Heart right ventricle (tissue), 16 donors: ENCODE results near the gene AIF1. TPM values are rescaled to one million over a fixed set of nuclear protein-coding genes. Genes with fewer than 3 reads are reported as not detected.

Source experiments
- ATAC-seq, 8 donors: fragments of 200-7000 bp; cut with Tn5 transposase; one replicate each; pipeline ENCODE4 v1.9.1; 2020; ENCODE audit warnings: mild to moderate bottlenecking in 8 of 8, moderate library complexity in 8 of 8, moderate number of reproducible peaks in 1 of 8
- DNase-seq, 2 donors: peaks; one replicate each; pipeline ENCODE4 v3.0.0-alpha.2; 2020
- H3K27ac ChIP-seq, 10 donors: fragments of 200-600 bp; sonication (generic) in 2 of 10; one replicate each; pipeline versions ENCODE4 v1.5.0 to v1.8.0; 2020 to 2022; ENCODE audit warnings: mild to moderate bottlenecking in 3 of 10
- H3K27me3 ChIP-seq, 7 donors: fragments of 200-600 bp; one replicate each; pipeline ENCODE4 v1.8.0; 2021 to 2022; ENCODE audit warnings: mild to moderate bottlenecking in 2 of 7
- H3K36me3 ChIP-seq, 9 donors: fragments of 200-600 bp; sonication (generic) in 1 of 9; one replicate each; pipeline versions ENCODE4 v1.5.0 to v1.8.0; 2020 to 2022; ENCODE audit warnings: mild to moderate bottlenecking in 2 of 9
- H3K4me1 ChIP-seq, 9 donors: fragments of 200-600 bp; sonication (generic) in 1 of 9; one replicate each; pipeline versions ENCODE4 v1.5.0 to v1.8.0; 2020 to 2022; ENCODE audit warnings: mild to moderate bottlenecking in 4 of 9
- H3K4me3 ChIP-seq, 10 donors: fragments of 200-600 bp; sonication (generic) in 2 of 10; one replicate each; pipeline versions ENCODE4 v1.5.0 to v1.8.0; 2020 to 2022; ENCODE audit warnings: mild to moderate bottlenecking in 7 of 10, moderate library complexity in 2 of 10
- H3K9me3 ChIP-seq, 11 donors: fragments of 200-600 bp in 10 of 11; sonication (generic) in 2 of 11; one replicate each; pipeline versions ENCODE4 v1.5.0 to v1.8.0; 2013 to 2022; ENCODE audit warnings: mild to moderate bottlenecking in 2 of 11, control low read depth in 1 of 11, moderate library complexity in 1 of 11
- WGBS, 2 donors: extraction: QIAGEN DNeasy Blood & Tissue Kit; methylation state at CpG; one replicate each; pipeline ENCODE4 v1.1.7; 2013; ENCODE audit warnings: inconsistent platforms in 1 of 2; 5-methylcytosine and 5-hydroxymethylcytosine counted together
- intact Hi-C, 10 donors: fragments of 100-400 bp; cut with DNase I; formaldehyde crosslinking; loops; one replicate each; pipeline versions ENCODE4 v1.11.1 to v1.14.2; 2022
- polyA plus RNA-seq, 2 donors: library from polyadenylated mRNA; stranded (reverse); fragments of 200-250 nt; gene quantifications; one replicate each; pipeline ENCODE4 v1.2.3, GENCODE V29; 2013
- total RNA-seq, 10 donors: library from RNA; stranded (reverse); fragmentation: NEBNext Ultra II Directional in 3 of 10; extraction: Animal tissue kit (Norgen Biotek cat#: 25700) in 3 of 10; gene quantifications; one replicate each; pipeline versions ENCODE4 v1.2.1 to v1.2.4, GENCODE V29; 2021 to 2023
- TF ChIP-seq, protein P1 (sequence below), 9 donors: fragments of 200-600 bp; sonication (generic) in 2 of 9; IDR thresholded peaks; one replicate each; pipeline versions ENCODE4 v1.5.0 to v1.8.0; 2021 to 2022; ENCODE audit warnings: antibody characterized with exemption in 9 of 9, mild to moderate bottlenecking in 5 of 9, moderate library complexity in 1 of 9
- donor health status: Arrhythmogenic right ventricular cardiomyopathy.
- donor health status: ischemic (EF 13 %, LVEDD 7.1; RV severe dilation, severe dysfunction).
- donor health status: healthy with polysubstance abuse.
- donor health status: DM: no; HTN: yes; CAD: no.
- donor health status: DM: no; HTN: no; CAD: no.
- donor health status: ischemic (EF 25% LVEDD 6.9; RV normal size, moderate dysfunction).
- donor health status: ischemic (EF 25% LVEDD 5.7; RV mildly dilated, moderate dysfunction).
- donor health status: healthy.
- donor health status: DM: yes; HTN: yes; CAD: no.
- donor health status: Ischemic cardiomyopathy.
- donor health status: ischemic (EF 35%, LVEDD 5.7; RV mildly dilated, moderate dysfunction).
- donor health status: nonischemic (EF 11% LVEDD 7.7; RV severe dilation, severe dysfunction).
- donor health status: DM: yes; HTN: yes; CAD: no.
- donor health status: PGD.
- donor health status: ischemic (EF 29% LVEDD 5.4; RV normal size, mild dysfunction).
- donor health status: nonischemic (EF 23%, LVEDD 6.1; RV moderate dilation, normal function).

AIF1 gene
- total and polyA plus RNA-seq, 12 donors: 2.8 to 62.1 (median 7.8) TPM

- H3K9me3 ChIP-seq: no peaks in the 10 kb centered on the region
- no peak overlapping the region for H3K27ac ChIP-seq
- DNase-seq (no peak), ATAC-seq (peak in 1 of 8 donors; percentile 22)
- peaks cover 0 to 7% (median 0%) of the 10 kb centered on the region in 9 donors for H3K4me1 ChIP-seq
- no peaks in the 10 kb centered on the region for H3K27me3 ChIP-seq
- TF ChIP-seq, protein P1, sequence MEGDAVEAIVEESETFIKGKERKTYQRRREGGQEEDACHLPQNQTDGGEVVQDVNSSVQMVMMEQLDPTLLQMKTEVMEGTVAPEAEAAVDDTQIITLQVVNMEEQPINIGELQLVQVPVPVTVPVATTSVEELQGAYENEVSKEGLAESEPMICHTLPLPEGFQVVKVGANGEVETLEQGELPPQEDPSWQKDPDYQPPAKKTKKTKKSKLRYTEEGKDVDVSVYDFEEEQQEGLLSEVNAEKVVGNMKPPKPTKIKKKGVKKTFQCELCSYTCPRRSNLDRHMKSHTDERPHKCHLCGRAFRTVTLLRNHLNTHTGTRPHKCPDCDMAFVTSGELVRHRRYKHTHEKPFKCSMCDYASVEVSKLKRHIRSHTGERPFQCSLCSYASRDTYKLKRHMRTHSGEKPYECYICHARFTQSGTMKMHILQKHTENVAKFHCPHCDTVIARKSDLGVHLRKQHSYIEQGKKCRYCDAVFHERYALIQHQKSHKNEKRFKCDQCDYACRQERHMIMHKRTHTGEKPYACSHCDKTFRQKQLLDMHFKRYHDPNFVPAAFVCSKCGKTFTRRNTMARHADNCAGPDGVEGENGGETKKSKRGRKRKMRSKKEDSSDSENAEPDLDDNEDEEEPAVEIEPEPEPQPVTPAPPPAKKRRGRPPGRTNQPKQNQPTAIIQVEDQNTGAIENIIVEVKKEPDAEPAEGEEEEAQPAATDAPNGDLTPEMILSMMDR (IDR thresholded peaks at IDR 0.05): no peak
- intact Hi-C loops: no loop called here
- H3K36me3 ChIP-seq: no peaks in the 10 kb centered on the region
- 67 to 73% methylated on average over 4 of the region's 4 CpGs for WGBS, 2 donors
- H3K4me3 ChIP-seq: no peak overlapping the region
These were observed 4.1 kb upstream of the AIF1 start for GRCh38 chr6:31610968-31611367.

DNA sequence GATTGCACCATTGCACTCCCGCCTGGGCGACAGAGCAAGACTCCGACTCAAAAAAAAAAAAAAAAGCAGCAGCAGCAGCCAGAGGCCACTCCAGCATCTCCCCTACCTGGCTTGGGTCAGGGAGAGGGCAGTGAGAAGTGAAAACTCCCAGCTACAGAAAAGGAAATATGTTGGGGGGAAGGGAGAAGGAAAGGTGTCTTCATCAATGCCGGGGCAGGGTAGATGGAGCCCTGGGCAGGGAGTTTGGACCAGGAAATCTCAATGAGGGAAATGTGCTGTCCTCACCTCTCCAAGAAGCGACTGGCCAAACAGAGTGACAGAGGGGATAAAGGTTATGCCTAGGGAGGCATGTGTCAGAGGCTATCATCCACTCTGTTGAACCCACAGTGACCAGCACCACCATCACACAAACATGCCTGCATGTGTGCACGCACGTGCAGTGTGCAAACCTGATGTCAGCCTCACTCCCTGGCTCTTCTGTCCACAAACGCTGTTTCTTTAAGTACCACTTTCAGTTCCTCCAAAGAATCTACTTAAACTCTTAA is 887 bp upstream of the AIF1 start:
- peak in 2 of 8 donors; percentile 42 to 52 for ATAC-seq
- peak overlapping the region in 1 of 10 donors; percentile 49 for H3K4me3 ChIP-seq

GRCh38 chr6:31615748-31616147 is 714 bp downstream of the AIF1 start:
- H3K27ac ChIP-seq: peak overlapping the region in 5 of 10 donors; percentile 26 to 86 (median 37)
- intact Hi-C loops: loop anchor here in 2 of 10 donors (5.0 kb wide), 1 partner anchor 68 kb away; the partner anchor contains the start of genes ATP6V1G2 (in 2 of the 2) and NFKBIL1 (in 2 of the 2)
- ATAC-seq (no peak), DNase-seq (no peak)
- no peaks in the 10 kb centered on the region for H3K9me3 ChIP-seq
- H3K27me3 ChIP-seq: no peaks in the 10 kb centered on the region
- WGBS, 2 donors: 64 to 72% methylated on average over 7 of the region's 7 CpGs
- TF ChIP-seq, protein P1 (IDR thresholded peaks at IDR 0.05): no peak
- peaks cover 0 to 13% (median 5%) of the 10 kb centered on the region in 9 donors for H3K4me1 ChIP-seq
- peak overlapping the region in 6 of 10 donors; percentile 19 to 49 (median 28) for H3K4me3 ChIP-seq
- H3K36me3 ChIP-seq: no peaks in the 10 kb centered on the region

More for the DNA sequence above, 887 bp upstream of the AIF1 start:
- Histone ChIP-seq H3K27me3 (no peaks in the 10 kb centered on the region), H3K36me3 (no peaks in the 10 kb centered on the region), H3K9me3 (no peaks in the 10 kb centered on the region), H3K27ac (peak overlapping the region in 1 of 10 donors; percentile 86), H3K4me1 (peaks cover 0 to 7% (median under 1%) of the 10 kb centered on the region in 9 donors)
- WGBS, 2 donors: 78 to 81% methylated on average over 8 of the region's 8 CpGs
- TF ChIP-seq, protein P1 (IDR thresholded peaks at IDR 0.05): no peak
- no peak for DNase-seq
- intact Hi-C loops: no loop called here

- Histone ChIP-seq H3K27ac (no peak overlapping the region), H3K27me3 (no peaks in the 10 kb centered on the region), H3K4me1 (peaks cover 0 to 21% (median 13%) of the 10 kb centered on the region in 9 donors), H3K9me3 (no peaks in the 10 kb centered on the region), H3K36me3 (no peaks in the 10 kb centered on the region), H3K4me3 (no peak overlapping the region)
- no peak for ATAC-seq
- DNase-seq: no peak
- TF ChIP-seq, protein P1 (IDR thresholded peaks at IDR 0.05): no peak
- 93% methylated on average over 2 of the region's 2 CpGs for WGBS, 2 donors
- intact Hi-C loops: loop anchor here in 2 of 10 donors (5.0 kb wide), 1 partner anchor 70 kb away; the partner anchor contains the start of genes ATP6V1G2 (in 2 of the 2) and NFKBIL1 (in 2 of the 2)
These were observed 2.0 kb downstream of the AIF1 start for GRCh38 chr6:31617010-31617409.
